GM15510 (cell line): ENCODE results near the gene IGF1R.

Source experiments
- POLR2A ChIP-seq: IDR thresholded peaks from 3 replicates; pipeline ENCODE4 v1.6.1; 2011; ENCODE audit warnings: borderline replicate concordance; ENCODE audit not compliant: insufficient read length; ENCODE audit errors: extremely low read depth

The IGF1R gene

GRCh38 chr15:98970799-98971198 is 322.5 kb downstream of the IGF1R start:
- TF ChIP-seq POLR2A = no peak

GRCh38 chr15:98976500-98976899 is 328.2 kb downstream of the IGF1R start:
- TF ChIP-seq POLR2A = no peak

DNA sequence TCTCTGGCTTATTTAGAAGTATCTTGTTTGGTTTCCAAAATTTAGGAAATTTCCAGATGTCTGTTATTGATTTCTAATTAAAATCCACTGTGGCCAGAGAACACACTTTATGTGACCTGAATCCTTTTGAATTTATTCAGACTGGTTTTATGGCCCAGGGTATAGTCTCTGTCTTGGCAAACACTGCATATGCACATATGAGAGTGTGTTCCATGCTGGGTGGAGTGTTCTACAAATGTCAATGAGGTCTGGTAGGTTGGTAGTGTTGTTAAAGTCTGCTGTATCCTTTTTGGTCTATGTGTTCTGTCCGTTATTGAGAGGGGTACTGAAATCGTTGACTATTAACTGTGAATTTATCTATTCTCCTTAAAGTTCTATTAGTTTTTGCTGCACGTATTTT is 329.1 kb downstream of the IGF1R start:
- no peak for TF ChIP-seq POLR2A

- TF ChIP-seq POLR2A = no peak
Observed at GRCh38 chr15:98978153-98978552, 329.8 kb downstream of the IGF1R start.

DNA sequence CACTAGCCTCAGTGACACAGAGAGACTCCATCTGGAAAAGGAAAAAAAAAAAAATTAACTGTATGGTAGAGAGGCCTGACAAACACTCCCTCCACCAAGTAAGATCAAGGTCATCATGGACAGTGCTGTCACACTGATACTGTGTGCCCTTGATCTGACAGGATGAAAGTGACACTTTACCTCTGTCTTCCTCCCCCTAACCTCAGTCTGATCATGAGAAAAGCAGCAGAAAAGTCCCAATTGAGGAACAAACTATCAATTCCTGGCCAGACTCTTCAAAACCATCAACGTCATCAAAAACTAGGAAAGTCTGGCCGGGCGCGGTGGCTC is 332.5 kb downstream of the IGF1R start:
- no peak for TF ChIP-seq POLR2A

- no peak for TF ChIP-seq POLR2A
Observed at GRCh38 chr15:98981851-98982722, 333.7 kb downstream of the IGF1R start.

- TF ChIP-seq POLR2A = no peak
Observed at GRCh38 chr15:98983334-98983733, 335.0 kb downstream of the IGF1R start.

DNA sequence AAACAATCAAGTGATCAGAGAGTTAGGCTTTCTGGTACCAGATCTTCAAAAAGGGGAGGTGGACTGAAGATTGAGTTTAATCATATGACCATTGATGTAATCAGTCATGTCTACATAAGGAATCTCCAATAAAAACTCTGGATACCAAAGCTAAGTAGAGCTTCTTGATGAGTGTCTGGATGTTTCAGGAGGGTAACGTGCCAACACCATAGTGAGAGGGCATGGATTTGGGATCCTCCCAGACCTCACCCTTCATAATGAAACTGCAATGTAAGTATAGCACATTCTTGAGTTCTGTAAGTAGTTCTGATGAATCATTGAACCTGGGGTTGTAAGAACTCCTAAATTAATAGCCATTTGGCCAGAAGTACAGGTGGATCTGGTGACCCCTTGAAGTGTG is 337.9 kb downstream of the IGF1R start:
- TF ChIP-seq POLR2A = no peak

DNA sequence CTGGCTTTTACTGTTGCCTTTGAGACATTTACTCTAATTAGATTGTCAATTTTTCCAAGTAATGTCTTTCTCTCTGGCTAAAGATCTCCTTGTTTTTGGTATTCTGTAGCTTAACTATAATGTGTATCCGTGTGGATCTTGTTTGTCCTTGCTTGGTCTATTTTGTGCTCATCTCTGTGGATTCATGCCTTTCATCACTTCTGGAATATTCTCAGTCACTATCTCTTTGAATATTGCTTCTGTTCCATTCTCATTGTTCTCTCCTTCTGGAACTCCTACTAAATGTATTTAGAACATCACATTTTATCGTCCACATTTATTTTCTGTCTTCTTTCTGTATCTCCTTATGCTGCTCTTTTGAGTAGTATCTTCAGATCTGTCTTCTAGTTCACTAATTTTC is 346.6 kb downstream of the IGF1R start:
- TF ChIP-seq POLR2A = no peak

DNA sequence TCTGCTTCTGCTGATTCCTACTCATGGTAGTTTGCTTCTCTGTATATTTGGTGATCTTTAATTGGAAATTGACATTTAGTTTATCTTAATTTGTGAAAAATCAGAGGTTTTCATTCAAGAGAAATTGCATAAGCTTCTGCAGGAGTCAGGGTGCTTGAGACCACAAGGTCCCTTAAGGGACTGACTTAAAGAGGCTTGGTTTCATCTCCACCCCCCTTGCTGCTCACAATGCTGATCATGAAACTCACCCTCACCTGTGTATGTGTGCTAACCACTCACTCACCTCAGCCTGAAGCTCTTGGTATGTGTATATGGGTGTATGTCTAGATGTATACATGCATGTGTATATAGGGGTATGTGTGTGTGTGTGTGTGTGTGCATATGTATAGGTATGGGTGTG is 347.8 kb downstream of the IGF1R start:
- no peak for TF ChIP-seq POLR2A

DNA sequence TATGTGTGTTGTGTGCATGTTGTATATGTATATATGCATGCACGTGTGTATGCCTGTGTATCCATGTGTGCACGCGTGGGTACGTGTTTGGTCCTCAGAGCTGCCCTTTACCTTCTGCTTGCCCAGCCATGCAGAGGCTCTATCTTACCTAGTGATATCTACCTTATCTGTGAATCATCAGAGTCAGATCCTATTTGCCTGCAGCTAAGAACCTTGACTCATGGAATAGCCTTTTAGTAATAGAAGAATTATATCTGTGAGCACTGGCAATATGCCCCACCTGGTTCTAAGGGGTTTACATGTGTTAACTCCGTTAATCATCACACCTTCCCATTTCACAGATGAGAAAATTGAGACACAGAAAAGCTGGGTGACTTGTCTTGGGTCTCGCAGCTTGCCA is 348.3 kb downstream of the IGF1R start:
- TF ChIP-seq POLR2A = no peak

DNA sequence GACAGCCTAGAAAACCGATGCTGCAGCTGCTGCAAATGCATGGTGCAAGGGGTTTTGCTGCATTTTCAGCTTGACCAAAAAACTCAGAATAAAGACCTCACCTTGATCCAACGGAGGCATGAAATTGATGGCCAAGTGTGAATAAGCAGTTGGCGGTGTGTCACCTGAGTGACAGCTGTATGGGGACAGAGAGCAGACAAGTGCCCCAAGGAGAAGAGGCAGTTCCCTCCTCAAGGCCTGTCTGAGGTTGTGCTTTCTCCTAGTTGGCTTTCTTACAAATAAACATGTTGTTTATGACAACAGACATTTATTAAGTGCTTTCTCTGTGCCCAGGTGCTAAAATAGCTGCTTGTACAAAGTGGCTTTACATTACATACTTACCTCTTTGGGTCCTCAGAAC is 349.0 kb downstream of the IGF1R start:
- no peak for TF ChIP-seq POLR2A

GRCh38 chr15:98997755-98998154 is 349.4 kb downstream of the IGF1R start:
- TF ChIP-seq POLR2A = no peak

- no peak for TF ChIP-seq POLR2A
Observed at GRCh38 chr15:98998279-98998678, 349.9 kb downstream of the IGF1R start.

DNA sequence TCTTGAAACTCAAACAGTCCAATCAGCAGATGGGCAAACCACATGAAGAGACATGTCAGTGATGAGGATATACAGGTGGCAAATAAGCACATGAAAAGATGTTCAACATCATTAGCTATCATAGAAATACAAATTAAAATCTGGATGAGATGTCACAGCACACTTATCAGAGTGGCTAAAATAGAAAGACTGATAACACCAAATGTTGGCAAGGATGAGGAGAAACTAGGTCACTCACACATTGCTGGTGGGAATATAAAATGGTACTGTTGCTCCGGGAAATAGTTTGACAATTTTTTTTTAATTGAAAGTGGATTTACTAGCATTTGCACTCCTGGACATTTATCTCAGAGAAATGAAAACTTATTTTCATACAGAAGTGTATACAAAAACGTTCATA is 350.9 kb downstream of the IGF1R start:
- TF ChIP-seq POLR2A = no peak

GRCh38 chr15:99002226-99002625 is 353.9 kb downstream of the IGF1R start:
- TF ChIP-seq POLR2A = no peak

DNA sequence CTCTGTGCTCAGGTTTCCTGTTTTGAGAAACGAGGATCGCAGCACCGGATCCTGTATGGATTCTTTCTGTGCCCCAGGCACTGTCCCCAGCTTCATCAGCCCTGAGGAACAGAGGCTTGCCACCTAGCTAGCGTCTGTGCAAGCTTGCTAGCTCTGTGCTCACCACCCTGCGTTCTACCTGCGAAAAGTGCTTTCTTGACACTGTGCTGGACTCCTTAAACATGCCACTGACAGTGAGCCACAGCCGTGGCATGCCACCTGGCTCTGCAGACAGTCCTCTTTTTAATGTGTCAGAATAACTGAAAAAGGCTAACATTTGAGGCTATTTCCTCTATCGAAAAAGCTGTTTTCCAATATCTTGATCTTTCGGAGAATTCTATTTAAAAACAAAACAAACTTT is 357.8 kb downstream of the IGF1R start:
- no peak for TF ChIP-seq POLR2A
